Measurements from ENCODE around the gene PCF11.
A peak's percentile ranks its signal among the peaks of the same experiment; 100 is the strongest.
"Not testable (repeated sequence)": the region's sequence is repeated elsewhere in the genome, so short reads cannot be mapped to it uniquely, and the experiment has no call there.

Gene PCF11

GRCh38 chr11:83191491-83191890 lies 34.6 kb downstream of the PCF11 start:
- DNase-seq (ENCODE audit: low read depth, low spot score): no peak

- DNase-seq (ENCODE audit: low read depth, low spot score): no peak
These were observed 35.1 kb downstream of the PCF11 start for GRCh38 chr11:83191986-83192385.

- DNase-seq (ENCODE audit: low read depth, low spot score): no peak
These were observed 35.8 kb downstream of the PCF11 start for GRCh38 chr11:83192606-83193245.

GRCh38 chr11:83193315-83194280 lies 36.7 kb downstream of the PCF11 start, which contains the start of gene ANKRD42:
TSS of gene ANKRD42 (plus strand) at chr11:83193712. CDS start at chr11:83194671, 959 bp downstream.
- peak; percentile 98 for DNase-seq (ENCODE audit: low read depth, low spot score)

GRCh38 chr11:83194281-83195142 lies 37.6 kb downstream of the PCF11 start:
- peak; percentile 74 for DNase-seq (ENCODE audit: low read depth, low spot score)

GRCh38 chr11:83195143-83195466 lies 38.2 kb downstream of the PCF11 start:
- peak; percentile 15 for DNase-seq (ENCODE audit: low read depth, low spot score)

- no peak for DNase-seq (ENCODE audit: low read depth, low spot score)
These were observed 38.7 kb downstream of the PCF11 start for GRCh38 chr11:83195649-83196048.

GRCh38 chr11:83200035-83200434 lies 43.1 kb downstream of the PCF11 start:
- no peak for DNase-seq (ENCODE audit: low read depth, low spot score)

GRCh38 chr11:83205608-83206185 lies 48.8 kb downstream of the PCF11 start:
- no peak for DNase-seq (ENCODE audit: low read depth, low spot score)

- DNase-seq (ENCODE audit: low read depth, low spot score): no peak
These were observed 49.3 kb downstream of the PCF11 start for GRCh38 chr11:83206221-83206620.

GRCh38 chr11:83206771-83207382 lies 49.9 kb downstream of the PCF11 start:
- not testable (repeated sequence) for DNase-seq (ENCODE audit: low read depth, low spot score)

GRCh38 chr11:83219095-83219494 lies 62.2 kb downstream of the PCF11 start:
- DNase-seq (ENCODE audit: low read depth, low spot score): no peak

- peak; percentile 65 for DNase-seq (ENCODE audit: low read depth, low spot score)
These were observed 63.3 kb downstream of the PCF11 start for GRCh38 chr11:83220260-83220659.

GRCh38 chr11:83221694-83222093 lies 64.8 kb downstream of the PCF11 start:
- no peak for DNase-seq (ENCODE audit: low read depth, low spot score)

- DNase-seq (ENCODE audit: low read depth, low spot score): no peak
These were observed 65.6 kb downstream of the PCF11 start for GRCh38 chr11:83222499-83222898.

GRCh38 chr11:83223457-83223856 lies 66.5 kb downstream of the PCF11 start:
- no peak for DNase-seq (ENCODE audit: low read depth, low spot score)

GRCh38 chr11:83235825-83236224 lies 78.9 kb downstream of the PCF11 start:
- no peak for DNase-seq (ENCODE audit: low read depth, low spot score)
